G401.6 (cell line): ENCODE measurements around the gene PCDH19.

Source experiments
- FAIRE-seq: peaks from 2 replicates; lab custom pipeline; 2012; peaks lifted over from hg19 to GRCh38; lab: Jason Lieb, UNC

PCDH19 gene

DNA sequence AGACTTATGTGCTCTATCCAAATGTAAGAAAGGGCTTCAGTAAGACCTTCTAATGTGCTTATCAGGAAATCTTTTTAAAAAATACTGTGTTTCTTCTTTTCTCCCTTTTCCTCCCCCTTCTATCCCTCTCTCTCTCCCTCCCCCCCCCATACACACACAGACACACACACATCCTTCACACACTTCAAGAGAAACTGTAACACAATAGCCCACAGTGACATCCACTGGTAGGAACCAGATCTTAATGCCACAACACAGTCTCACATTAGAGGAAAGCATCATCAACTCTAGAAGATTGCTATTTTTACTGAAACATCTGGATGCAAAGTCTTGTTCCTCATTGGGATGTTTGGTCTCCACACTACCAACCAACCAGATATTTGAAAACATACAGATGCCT, 4.6 kb downstream of the PCDH19 start:
- no peak for FAIRE-seq

DNA sequence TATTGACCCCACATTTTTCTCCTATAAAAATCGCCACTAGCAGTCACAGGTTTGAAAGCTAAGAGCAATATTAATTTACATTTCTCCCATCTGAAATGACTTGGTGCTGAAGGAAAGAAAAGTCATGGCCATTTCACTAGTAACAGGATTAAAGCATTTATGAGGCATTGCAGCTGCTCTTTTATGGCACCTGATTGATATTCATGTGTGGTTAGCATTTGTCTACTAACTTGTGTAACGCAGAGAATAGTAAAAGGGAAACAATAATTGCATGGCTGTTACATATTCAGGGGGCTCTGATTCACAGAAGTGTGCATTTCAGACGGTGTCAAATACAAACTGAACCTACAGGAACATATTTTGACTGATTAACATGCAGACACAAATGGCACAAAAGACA, 5.2 kb downstream of the PCDH19 start:
- no peak for FAIRE-seq

DNA sequence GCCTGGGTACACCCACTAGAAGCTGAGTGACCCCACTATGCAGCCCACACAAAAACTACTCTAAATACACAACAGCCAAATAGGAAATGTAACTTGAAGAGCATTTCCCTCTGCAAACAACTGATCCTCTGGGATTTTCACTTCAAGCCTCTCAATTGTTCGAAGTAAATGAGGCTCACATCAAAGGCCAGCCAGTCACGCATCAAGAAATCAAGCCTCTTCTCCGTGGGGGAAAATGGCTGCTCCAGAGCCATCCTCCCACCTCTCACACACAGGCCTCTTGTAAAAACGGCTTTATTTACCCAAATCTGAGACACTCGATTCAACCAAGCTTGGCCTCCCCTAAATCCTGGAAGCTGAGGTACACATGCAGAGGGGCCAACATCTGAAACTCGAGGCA, 14.3 kb downstream of the PCDH19 start:
- FAIRE-seq: no peak

DNA sequence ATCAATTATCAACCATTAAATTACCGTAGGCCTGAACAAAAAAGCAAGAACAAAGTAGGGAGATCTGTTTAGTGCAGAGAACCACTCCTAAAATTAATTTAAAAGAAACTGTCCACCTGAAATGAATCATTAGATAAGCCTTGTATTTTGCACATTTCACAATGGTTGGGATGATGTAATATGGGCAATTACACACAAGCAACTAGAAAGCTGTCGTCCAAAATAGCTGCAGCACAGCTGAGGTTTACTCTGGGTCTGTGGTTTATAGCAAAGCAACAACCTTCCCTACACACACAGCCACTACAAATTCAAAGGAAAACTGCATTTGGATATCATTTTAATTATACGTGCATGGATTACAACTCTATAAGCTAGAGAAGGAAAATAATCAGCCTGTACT, 28.5 kb downstream of the PCDH19 start:
- no peak for FAIRE-seq

DNA sequence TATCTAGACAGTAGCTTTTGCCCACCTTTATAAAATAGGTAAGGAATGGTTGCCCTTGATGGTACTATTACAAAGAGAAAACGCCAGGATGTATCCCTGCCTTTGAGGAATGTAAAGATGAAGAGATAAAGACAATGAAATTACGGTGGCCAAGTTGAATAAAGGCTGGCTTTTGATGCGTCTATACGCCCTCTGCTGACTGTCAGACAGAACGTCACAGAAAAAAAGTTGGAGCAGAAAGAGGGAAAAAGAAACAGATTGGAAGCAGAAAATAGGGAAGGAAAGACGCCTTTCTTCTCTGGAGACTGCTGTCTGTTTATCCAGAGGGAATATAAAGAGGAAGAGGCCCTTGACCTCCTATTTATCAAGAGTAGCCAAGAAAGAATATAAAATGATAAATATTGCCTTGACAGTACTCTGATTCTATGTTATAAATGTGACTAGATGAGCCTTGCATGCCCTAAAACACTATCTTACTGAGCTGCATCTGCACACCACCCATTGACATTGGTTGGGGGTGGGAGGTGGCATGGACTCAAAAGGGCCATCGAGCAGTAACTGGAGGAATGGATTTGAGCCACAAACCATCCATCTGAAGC, 30.6 kb downstream of the PCDH19 start:
- no peak for FAIRE-seq

DNA sequence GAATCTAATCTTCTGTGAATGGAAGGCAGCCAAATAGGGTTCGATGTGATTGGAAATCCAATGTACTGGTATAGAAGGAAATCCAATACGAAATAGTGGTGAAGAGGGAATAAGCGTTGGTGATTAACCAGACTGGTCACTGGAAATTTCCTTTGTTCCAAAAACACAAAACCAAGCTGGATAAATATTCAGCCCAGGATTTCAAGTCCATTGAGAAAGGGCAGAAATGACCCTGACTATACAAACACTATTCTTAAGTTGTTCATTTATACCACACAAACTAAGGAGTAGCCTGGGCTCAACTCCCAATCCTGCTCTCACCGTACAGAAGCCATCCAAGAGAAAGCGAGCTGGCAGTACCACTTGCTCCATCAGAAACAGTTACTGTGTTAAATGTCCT, 32.2 kb downstream of the PCDH19 start:
- FAIRE-seq: no peak

DNA sequence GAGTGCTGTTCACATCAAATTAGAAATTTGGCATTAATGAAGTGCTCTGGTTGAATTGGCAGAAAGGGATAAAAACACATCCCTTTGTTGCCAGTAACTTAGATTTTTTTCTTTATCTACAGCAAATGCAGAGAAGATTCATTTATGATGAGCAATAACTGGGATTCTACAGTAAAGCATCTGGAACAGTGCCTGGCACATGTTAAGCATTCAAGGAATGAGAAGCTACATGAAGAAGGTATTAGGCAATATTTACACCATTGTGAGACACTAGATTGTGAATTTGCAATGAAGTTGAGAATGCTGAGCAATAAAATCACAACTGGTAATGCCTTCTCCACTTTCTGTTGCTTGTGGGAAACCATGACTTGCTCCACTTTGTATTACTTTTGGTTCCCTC, 33.5 kb downstream of the PCDH19 start:
- FAIRE-seq: no peak

DNA sequence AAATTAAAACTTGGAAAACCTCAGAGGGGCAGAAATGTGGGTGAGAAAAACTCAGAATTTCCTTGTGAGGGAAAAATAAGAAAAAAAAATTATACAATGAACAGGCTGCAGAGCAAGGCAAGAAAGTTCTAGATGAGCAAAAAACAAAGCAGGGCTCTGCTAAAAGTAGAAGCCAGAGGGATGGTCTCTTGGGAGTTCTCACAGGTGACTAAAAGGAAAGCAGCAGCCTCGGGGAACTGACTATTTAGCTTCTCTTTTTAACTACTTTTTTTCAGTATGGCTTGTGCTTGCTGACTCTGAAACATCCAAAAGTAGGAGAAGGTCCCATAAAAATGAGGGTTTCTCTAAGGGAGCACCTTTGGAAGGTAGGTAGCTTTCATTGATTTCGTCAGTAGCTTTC, 36.4 kb downstream of the PCDH19 start:
- no peak for FAIRE-seq

DNA sequence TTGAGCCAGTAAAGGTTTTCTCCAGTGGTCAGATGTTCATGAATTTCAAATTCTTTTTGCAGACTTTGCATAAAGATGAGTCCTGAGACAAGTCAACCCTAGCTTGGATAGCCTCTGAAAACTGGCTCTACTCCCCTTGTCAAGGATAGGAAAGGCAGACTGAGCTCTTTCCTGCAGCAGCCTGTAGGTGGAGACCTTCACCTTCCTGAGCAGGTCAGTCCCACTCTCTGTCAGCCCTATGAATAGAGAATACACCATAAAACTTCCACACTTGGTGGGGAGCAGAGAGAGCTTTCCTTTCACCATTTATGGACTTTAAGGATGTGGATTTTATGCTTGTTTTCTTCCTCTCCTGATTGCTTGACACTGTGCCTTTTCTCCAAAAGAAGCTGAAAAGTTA, 41.9 kb downstream of the PCDH19 start:
- FAIRE-seq: no peak

DNA sequence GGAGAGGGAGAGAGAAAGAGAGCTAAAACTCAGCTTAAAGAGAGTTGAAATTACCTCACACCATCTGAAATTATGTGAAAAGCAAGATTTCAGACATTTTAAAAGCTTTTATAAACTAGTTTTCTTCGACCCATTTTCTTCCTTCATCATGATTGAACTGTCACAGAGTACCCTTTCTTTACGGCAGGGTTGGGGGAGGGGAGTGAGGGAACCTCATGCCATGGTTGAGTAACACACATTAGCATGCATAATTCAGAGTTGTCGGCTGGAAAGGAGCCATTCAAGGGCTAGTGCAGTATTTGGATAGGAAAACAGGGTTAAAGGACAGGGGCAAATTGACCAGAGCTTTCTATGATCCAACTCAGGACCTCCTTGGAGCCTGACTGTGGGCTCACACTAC, 46.2 kb downstream of the PCDH19 start:
- no peak for FAIRE-seq

DNA sequence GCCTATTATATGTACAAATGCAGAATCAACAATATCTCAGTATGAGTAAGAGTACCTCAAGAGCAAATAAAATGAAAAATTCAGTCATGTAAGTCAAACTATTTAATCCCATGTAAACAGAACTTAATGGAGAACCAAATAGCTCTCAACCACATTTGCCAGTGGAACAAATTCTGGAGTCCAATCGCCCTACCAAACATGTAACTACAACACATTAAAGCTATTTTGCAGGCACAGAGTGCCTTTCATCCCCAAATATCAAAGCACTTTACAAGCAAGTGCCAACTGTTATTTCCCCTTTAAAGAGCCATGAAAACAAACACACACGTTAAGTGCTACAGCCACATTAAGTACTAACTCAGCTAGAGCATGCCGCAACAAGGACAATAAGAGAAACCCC, 51.3 kb downstream of the PCDH19 start:
- FAIRE-seq: no peak

DNA sequence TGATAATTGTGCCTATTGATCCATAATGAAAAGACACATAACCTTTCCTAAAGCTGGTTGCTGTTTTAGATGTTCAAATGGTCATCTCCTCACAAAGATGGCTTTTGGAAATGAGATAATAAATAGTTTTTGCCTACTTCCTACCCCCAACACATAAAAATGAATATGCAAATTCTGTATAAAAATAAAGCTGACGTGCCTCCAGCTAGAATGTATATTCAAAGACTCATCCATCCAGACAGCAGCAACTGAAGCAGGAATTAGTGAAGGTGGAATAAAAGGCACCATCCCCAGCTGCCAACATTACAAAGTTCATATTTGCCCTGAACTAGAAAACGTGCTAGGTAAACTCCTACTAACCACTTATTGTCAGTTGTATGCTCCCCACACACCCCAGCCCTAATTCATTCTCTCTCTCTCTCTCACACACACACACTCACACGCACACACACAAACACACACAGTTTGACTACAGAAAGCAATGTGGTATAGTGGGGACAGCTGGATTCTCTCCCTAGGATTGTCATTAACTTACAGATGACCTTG, 53.6 kb downstream of the PCDH19 start:
- FAIRE-seq: no peak

DNA sequence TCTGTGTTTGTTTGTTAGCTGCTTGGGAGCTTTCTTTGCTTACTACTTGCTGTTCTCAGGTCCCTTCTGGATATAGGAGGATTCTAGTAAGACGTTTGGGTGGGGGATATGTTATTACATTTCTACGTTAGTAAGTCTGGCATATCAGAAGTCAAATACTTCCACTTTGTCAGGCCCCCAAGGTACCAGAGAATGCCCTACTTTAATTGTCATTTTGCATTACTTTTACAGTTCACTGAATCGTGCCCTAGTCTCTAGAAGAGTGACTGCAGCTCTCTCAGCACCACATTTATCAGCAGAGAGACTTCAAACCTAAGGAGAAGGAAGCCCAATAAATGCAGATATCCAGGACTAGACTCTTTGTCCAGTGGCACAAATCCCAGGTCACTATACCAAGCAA, 54.4 kb downstream of the PCDH19 start:
- no peak for FAIRE-seq

DNA sequence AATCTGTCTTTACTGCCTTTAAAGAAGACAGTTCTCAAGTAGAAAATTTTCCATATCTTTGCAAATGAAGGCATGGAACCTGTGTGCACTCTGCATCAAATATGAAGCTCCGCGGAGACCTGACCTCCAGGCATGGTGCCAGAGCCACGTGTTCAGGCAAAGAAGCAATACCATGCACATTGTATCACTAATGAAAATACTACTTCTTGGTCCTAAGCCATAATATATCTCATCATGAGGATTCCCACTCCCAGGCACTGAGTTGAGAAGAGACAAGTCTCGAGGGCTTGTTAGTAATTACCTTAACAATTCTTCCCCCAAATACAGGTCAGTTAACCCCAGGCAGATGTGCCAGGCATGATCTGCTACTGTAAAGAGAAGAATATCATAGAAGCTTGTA, 56.7 kb downstream of the PCDH19 start:
- FAIRE-seq: no peak

DNA sequence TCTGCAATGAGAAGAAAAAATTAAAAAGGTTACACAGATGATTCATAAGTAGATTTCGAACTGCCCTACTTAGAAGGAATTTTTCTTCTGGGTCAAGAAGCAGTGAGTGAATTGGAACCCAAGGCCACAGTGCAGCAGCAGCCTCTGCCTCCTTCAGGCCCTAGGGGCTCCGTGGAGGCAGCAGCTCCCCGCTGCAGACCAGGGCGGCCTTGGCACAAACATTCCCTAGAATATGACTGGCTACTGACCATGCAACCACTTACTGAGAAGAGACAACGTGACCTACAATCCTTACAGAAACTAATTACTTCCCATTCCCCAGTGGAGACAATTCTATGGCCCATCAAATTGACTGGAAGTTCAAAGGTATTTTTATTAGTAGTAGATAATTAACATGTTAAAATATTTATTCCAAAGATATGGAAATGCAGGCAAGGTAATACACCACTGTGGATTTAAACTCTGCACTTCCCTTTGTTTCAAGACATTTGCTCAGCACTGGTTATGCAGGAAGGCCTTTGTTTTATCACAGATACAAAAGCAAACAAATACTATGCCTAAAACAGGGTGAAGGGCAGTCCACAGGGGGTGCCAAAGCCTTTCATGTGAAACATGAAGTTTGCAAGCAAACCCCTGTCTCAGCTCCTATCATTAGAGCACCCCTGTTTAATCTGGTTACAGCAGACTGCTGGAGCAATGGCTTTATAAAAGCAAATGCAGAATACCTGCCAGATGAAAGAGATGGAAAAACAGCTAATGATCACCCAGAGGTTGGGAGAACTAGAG, 59.2 kb downstream of the PCDH19 start:
- no peak for FAIRE-seq

DNA sequence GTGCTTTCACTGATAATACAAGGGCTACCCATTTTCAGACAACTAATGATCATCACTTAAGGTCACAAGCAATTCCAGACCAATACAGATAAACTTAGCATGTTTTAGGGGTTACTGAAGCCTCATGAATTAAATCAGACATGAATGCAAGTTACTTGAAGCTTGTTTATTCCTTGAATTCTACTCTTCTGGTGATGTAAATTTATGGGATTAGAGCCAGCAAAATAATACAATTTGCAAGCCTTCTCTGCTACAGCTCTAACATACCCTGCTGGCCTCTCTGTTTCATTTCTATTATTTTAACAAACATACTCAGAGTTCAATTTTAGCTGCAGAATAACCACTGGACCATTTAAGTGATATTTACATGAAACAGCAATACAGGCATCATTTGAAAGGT, 60.7 kb downstream of the PCDH19 start:
- no peak for FAIRE-seq

DNA sequence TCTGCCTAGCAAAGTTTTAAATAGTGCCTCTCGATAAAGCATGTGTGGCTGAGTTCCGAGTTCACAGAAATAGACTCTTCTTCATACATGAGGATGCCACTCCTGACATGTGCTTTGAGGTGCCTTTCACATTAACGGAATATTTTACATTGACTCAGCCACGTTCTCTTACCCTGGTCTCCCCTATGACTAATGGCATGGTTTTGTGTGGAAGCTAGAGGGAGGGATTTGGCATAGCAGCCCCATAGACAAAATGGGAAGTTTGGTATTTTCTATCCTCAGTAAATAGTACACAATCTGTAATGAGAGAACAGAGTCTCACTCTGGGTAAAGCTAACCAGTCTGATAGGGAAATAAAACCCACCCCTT, 68.9 kb downstream of the PCDH19 start:
- no peak for FAIRE-seq

DNA sequence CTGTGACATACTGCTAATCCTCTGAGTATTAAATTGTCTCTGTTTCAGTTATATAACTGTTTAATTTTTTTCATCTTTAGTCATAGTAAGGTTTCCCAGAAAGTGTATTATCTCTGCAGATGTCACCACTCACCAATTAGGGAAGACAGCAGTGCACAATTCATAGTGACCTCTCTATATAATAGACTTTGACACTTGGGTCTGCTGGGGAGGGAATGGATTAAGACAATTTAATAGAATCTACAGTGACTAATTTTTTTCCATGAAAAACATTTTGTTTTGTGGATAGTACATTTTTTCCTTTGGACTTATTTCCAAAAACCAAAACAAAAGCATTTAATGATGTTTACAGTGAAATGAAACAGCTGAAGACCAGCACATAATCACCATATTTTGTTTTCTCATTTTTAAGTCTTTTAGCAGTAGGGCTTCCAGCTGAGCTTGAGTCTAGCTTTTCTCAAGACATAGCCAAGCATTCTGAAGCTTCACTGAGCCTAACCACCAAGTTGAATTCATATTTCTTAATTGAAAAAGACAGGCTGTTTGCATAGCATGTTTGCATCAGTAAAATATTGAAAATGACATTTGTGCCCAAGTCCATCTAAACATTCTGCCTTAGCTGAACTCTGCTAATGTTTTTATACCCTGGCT, 69.5 kb downstream of the PCDH19 start:
- no peak for FAIRE-seq

DNA sequence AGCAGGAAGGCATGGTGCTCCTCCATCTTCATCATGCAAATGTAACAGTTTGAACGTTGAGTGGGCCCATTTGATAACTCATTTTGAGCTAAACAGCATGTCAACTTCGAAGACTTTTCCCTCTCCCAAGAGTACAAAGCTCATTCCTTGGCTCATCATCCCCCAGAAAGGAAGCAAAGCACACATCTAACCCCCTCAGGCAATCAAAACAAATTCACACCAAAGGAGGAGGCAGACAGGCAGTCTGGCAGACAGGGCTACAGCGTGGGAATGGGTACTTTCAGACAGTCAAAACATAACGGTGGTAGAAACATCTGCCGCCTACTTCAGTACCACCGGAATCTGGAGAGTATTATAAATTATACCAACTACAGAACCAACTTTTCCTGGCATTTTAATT, 81.7 kb downstream of the PCDH19 start:
- no peak for FAIRE-seq

DNA sequence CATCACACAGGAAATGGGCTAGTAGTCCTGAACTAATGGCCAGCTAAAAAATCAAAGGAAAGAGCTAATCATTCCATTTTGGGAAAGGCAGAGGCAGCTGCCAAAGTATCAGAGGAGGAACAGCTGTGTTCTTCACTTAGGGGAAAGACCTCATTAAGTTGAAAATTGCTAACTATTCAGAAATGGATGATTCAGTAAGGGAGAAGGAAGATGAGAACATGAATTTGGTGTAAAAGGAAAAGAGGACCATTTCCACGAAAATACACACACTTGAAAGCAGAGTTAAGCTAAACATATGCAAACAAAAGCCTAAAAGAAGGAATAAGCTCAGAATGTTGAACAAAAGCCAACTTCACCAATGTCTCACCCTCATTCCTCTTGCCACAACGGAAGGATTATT, 90.4 kb downstream of the PCDH19 start:
- no peak for FAIRE-seq

DNA sequence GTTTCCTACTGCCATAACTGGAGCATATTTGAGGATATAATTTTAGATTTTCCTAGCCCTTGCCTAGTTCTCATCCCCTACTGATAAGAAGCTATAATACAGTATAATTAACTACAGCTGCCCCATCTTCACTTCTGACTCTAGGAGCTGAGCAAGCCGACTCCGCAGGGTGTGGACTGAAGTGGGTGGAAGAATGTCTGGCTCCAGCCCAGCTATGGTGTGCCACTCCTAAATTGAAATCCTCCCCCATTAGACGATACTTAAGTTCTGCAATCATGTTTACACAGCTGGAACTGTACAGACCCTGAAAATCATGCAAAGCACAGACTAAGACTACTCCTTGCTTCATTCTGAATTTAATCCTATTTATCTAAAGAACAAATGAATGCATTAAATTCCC, 93.1 kb downstream of the PCDH19 start:
- FAIRE-seq: no peak

DNA sequence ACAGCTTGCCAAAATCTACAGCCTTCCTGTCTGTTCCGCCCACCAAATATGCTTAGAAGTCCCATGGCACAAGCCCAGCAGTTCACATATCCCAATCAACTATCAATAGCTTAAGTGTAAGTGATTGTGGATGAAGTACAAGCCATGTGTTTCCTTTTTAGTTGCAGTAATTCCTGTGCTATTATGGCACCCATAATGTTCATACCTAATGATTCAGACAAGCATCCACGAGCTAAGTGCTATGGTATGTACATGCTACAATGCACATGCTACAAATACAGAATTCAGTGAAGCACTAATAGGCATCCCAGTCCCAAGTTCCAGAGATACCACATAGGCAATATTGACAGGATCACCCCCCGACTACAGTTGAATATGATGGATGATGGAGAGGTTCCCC, 94.5 kb downstream of the PCDH19 start:
- no peak for FAIRE-seq

DNA sequence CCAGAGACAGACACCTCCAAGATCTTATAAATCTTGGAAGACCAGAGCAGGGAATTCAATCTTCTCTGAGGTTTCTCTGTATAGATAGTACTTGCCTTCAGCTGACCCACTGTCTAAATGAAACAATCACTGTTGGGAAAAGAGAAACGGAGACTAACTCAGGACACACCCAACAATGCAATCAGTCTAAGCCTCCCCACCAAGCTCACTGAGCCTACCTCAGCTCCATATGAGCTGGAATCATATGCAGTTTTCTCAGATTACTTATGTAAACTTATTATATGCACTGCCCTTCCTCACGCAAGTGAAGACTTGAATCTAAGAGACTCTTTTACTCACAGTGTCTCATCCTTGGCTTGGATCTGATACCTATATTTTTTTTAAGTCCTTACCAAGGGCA, 110.5 kb downstream of the PCDH19 start:
- no peak for FAIRE-seq

DNA sequence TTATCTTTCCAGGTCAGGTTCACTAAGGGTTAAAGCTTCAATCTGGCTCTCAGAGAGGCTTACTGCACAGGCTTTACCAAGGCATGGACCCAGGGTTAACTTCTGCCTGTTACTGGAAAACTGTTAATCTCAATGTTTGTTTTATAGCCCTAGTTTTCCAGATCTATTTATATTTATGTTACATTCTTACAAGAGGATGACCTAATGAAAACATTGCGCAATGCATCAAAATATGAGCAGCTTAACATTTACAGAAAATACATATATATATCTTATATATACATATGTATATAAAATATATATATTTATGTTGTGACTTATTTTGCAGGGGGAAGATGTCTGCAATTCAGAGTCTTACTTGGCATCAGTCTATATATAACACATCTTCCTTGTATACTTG, 112.3 kb downstream of the PCDH19 start:
- FAIRE-seq: no peak
